GM18519 (cell line): Measurements from ENCODE around the gene SFT2D3.

ENCODE experiments used
- ATAC-seq: cut with Tn5 transposase; IDR thresholded peaks from one replicate; pipeline ENCODE4 v1.9.1; 2021; ENCODE audit warnings: mild to moderate bottlenecking, moderate library complexity; ENCODE audit not compliant: unreplicated experiment, low FRiP score

The SFT2D3 gene

DNA sequence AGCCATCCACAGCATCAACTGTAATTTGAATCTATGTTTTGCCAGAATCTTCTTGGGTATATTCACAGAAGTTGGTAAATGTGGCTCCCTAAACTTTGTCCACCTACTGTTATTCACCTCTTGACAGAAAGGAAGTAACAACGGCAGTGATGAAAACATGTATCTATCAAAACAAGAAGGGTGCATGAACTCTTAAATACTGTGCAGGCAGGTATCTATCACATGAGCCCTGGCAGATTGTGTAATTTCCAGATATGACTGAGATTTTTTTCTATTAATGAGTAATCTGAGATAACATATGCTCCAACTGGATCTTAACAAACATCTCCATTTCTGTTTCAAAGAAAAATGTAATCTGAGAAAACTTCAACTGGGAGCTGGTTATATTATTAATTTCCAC, 36.6 kb downstream of the SFT2D3 start:
- no peak for ATAC-seq

DNA sequence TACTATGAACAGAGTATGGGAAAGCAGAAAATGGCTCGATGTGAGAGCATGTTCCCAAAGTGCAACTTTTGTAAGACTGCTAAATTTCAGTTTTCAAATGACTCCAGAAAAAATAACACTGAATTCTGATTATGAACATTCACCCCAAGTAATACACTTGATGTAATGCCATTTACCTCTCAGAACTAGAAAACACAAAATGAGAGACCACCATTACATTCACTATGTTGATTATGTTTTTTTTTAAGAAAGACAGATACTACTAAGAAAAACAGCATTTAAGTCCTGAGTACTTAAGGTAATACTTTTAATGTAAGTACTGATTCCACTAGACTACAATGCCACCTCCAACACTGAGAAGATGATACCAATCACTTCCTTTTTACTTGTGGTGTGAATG, 38.5 kb downstream of the SFT2D3 start:
- no peak for ATAC-seq

DNA sequence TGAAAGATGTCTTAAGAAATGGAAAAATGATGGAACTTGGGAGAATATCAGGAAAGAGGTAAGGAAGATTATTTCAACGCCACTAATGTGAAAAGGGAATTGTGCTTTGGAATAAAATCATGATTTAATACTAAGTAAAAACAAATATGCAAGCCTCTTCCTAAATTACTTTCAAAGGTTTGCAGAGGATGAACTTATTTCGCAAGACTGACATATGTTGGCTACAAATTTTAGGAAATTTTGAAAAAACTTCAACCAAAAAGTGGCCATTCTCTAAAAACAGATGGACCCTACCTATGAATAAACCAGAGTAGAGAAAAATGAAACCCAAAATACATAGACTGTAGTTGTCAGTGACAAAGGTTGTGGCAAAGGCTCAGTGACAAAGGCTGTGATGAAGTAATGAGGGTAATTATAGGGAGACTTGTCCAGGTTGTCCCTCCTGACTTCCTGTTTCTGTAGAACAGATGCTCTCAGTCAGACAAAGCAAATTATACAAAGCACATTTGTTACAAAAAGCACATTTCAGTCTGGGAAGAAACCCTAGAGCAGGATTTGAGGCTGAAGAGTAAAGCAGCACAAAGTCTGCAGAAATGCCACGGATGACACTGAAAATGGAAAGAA, 39.5 kb downstream of the SFT2D3 start:
- no peak for ATAC-seq

DNA sequence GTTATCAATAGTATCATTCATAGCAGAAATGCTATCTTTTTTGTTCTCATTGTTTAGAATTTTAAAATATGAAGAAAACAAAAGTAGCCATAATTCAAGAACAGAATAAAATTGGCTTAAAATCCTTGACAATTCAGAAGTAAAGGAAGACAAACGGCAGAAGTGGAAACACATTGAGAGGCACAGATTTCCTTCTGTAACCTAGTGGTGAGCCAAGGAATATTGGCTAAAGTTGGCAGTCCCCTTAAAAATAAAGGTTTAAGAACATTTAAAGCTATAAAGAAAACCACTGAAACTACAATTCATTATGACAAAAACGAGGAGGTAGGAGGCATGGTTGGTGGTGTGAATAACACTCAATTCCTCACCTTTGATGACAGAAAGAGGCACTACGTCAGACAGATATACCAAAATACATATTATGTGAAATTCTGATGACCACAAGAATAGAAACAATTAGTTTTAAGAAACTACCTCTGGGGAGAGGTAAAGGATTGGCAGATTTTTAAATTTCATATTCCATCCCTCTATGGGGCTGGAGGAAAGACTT, 42.3 kb downstream of the SFT2D3 start:
- ATAC-seq, result no peak

DNA sequence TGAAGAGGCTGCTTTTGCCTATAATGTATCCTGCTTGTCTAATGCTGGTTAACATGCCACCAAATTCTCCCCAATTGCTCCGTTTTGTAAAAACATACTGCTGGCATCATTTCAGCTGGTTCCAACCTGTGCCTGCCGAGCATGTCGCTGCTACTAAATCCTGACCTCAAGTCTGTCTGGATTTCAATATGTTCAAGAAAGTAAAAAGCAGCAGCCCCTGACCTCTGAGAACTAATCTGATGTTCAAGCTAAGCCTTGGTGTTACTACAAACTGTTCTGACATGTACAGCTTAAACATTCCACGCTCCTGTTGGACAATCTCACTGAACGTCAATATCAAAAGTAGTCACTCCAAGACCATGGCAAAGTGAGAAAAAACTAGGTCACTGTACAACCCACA, 46.3 kb downstream of the SFT2D3 start:
- ATAC-seq, result no peak

DNA sequence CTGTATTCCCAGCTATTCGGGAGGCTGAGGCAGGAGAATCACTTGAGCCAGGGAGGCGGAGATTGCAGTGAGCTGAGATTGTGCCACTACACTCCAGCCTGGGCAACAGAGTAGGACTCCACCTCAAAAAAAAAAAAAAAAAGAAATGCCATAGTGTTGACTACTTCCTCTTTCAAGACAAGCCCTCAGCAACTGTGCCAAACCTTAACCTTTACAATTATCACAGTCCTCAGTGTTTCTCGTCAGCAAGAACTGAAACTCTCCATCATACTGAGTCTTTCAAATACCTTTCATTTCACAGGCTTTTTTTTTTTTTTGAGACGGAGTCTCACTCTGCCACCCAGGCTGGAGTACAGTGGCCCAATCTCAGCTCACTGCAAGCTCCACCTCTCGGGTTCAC, 48.2 kb downstream of the SFT2D3 start:
- peak; percentile 97 for ATAC-seq

DNA sequence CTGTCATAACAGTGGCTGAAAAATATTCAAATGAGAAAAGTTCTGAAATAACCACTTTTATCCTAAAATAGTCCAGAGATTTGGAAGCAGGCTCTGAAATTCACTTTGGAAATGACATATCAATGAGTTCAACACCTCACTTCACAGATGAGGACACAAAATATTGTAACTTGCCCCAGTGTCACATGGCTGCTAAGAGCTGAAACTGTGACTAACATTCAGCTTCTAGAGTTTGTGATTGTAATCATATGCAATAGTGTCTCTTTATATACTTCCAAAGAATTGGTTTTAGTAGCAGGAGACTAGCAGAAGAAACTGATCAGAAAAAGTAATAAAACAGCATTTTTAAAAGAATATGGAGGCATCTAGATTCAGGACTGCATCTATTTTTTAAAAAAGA, 52.1 kb downstream of the SFT2D3 start:
- ATAC-seq, result no peak

DNA sequence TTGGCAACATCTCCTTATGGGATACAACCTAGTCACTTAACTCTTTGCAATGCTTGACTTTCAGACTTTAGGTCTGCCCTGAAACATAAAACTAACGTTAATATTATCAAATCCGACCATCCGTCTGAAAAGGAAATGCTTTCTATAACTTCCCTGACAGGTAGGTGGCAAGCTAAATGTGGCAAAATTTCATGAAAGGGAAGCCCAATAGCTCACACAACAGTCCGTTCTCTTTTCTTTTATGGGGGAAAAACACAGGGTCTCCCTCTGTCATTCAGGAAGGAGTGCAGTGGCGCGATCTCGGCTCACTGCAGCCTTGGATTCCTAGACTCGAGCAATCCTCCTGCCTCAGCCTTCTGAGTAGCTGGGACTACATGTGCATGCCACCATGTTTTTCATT, 52.9 kb downstream of the SFT2D3 start:
- ATAC-seq, result no peak
